Sigmoid colon (tissue), 4 donors: ENCODE data around the gene RCL1.

Experiments used
- CTCF ChIP-seq, 4 experiments: fragments of 450-650 bp in 3 of 4; fragments of 200-600 bp in 1 of 4; IDR thresholded peaks; one replicate each; pipeline ENCODE4 v1.5.1; 2016 to 2019; ENCODE audit warnings: antibody characterized with exemption in 4 of 4, mild to moderate bottlenecking in 3 of 4, moderate library complexity in 2 of 4
- EP300 ChIP-seq, 4 donors: sonication (generic); formaldehyde crosslinking; IDR thresholded peaks; one replicate each; pipeline ENCODE4 v1.6.1; 2017; ENCODE audit warnings: antibody characterized with exemption in 4 of 4
- POLR2A ChIP-seq, 2 donors: fragments of 450-650 bp; IDR thresholded peaks; one replicate each; pipeline ENCODE4 v1.6.1; 2016; ENCODE audit warnings: antibody characterized with exemption in 2 of 2, mild to moderate bottlenecking in 2 of 2, moderate library complexity in 2 of 2

- TF ChIP-seq CTCF (IDR thresholded peaks at IDR 0.05) (no peak), POLR2A (IDR thresholded peaks at IDR 0.05) (no peak), EP300 (IDR thresholded peaks at IDR 0.05) (no peak)
Measured at GRCh38 chr9:4810565-4810964, 17.8 kb downstream of the RCL1 start.
